ENCODE measurements around the gene SLC22A16.

SLC22A16 gene

DNA sequence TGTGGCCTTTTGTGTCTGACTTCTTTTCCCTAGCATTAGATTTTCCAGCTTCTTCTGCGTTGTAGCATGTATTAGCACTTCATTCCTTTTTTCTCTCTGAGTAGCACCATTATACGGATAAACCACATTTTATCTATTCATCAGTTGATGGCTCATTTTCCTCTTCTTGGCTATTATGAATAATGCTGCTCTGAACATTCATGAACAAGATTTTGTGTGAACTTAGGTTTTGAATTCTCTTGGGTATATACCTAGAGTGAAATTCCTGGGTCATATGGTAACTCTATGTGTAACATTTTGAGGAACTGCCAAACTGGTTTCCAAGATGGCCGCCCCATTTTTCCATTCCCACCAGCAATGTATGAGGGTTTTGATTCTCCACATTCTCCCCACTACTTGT, 28.7 kb downstream of the SLC22A16 start:
- DNase-seq (ENCODE audit: low read depth), result no peak

GRCh38 chr6:110446405-110446804, 30.0 kb downstream of the SLC22A16 start:
- no peak for DNase-seq (ENCODE audit: low read depth)

DNA sequence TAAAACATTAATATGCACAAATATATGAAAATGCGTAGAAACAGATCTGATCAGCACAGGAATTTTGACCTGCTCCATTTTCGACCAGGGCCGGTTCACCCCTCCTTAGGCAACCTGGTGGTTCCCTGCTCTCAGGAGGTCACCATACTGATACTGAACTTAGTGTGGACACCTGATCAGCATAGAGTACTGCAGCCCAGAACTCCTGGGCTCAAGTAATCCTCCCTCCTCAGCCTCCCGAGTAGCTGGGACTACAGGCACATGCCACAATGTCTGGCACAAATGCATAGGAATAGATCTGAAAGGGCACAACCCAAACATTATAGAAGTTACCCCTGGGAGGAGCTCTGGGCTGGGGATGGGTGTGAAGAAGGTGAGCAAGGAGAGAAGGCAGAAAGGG, 36.4 kb downstream of the SLC22A16 start:
- no peak for DNase-seq (ENCODE audit: low read depth)

DNA sequence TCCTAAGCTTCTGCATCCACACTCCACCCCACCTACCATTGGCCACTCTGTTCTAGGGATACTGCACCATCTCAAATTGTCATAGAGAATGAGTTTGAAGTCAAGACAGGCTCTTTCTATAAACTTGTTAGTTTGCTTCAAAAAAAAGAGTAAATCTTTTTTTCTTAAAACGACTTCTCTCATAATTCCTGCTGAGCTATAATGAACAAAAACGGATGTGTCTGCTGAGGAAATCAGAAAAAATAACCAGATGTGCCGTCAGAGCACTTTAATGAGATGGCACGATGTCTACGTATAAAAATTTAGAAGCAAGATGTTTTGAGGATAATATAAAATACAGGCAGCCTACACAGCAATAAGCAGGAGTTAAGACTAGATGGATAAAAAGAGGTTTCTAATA, 37.1 kb downstream of the SLC22A16 start:
- no peak for DNase-seq (ENCODE audit: low read depth)

DNA sequence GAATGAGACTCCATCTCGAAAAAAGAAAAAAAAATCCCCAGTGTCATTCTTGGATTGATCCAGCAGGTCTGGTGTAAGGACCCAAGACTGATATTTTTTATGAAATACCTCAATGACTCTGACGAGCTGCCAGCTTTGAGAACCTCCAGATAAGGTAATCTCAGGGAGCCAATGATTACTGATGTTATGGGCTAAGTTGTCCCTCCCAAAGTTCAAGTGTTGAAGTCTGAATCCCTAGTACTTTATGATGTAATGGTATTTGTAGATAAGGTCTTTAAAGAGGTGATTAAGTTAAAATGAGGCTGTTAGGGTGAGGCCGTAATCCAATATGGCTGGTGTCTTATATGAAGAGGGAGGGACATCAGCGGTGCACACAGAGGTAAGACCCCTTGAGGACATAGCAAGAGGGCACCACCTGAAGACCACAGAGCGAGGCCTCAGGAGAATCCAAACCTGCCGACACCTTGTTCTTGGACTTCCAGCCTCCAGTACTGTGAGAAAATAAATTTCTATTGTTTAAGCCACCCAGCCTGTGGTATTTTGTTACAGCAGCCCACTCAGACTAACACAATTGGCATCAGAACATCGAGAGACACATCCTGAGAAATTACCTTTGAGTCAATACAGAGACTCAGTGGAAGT, 41.3 kb downstream of the SLC22A16 start:
- no peak for DNase-seq (ENCODE audit: low read depth)

GRCh38 chr6:110432285-110432900, 44.0 kb downstream of the SLC22A16 start:
- DNase-seq (ENCODE audit: low read depth), result no peak

- DNase-seq (ENCODE audit: low read depth), result no peak
These were observed 45.7 kb downstream of the SLC22A16 start for GRCh38 chr6:110430741-110431140.

DNA sequence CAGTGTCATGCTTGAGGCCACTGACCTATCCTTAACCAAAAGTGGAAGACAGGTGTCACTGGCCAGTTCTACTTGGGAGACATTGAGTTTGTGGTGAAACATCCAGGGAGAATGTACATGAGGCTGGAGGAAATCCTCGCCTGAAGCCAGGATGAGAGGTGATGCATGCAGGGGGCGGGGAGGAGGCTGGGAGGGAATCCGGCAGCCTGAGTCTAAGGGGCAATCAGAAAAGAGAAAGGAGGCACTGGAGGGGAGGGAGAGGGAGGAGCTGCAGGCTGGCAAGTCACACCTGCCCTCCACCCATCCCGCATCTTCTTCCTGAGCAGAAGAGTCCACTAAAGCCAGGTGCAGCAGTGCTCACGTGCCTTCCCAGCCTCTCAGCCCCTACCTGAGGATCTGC, 46.2 kb downstream of the SLC22A16 start:
- DNase-seq (ENCODE audit: low read depth), result no peak

GRCh38 chr6:110428153-110428552, 48.3 kb downstream of the SLC22A16 start:
- DNase-seq (ENCODE audit: low read depth), result no peak

GRCh38 chr6:110425816-110426215, 50.6 kb downstream of the SLC22A16 start:
- DNase-seq (ENCODE audit: low read depth), result no peak

DNA sequence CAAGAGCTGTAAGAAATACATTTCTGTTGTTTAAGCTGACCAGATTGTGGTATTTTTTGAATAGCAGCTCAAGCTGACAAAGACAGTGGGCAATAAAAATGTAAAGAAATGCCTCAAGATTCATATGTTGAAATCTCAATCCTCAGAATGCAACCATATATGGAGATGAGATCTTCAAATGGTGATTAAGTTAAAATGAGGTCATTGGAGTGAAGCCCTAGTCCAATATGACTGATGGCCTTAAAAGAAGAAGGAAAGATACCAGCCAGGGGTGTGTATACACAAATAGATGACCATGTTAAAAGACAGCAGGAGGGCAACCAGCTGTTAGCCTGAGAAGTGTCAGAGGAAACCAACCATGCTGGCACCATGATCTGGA, 54.0 kb downstream of the SLC22A16 start:
- no peak for DNase-seq (ENCODE audit: low read depth)

DNA sequence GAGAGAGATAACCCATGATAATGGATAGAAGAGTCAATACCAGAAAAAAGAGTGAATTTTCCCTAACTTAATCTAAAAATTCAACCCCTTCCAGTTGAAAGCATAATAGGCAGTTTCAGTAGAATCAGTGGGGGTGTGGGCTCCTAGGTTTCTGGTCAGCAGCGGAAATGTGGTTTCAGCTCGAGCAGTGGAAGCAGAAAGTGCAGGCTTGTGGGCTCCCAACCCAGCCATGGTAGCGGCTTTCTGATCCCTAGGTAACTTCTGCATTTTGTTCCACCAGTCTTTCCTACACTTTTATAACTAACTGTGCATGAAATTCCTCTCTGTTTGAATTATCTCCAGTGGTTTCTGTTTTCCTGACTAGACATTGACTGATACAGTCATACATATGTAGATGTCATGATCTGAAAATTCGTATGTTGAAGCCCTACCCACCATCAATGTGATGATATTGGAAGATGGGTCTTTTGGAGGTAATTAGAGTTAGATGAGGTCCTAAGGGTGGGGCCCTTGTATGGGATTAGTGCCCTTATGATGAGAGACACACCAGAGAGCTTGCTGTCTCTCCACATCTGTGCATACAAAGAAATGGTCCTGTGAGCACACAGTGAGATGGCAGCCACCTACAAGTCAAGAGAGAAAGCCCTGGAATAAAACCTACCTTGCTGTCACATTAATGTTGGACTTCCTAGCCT, 54.5 kb downstream of the SLC22A16 start:
- no peak for DNase-seq (ENCODE audit: low read depth)

- no peak for DNase-seq (ENCODE audit: low read depth)
These were observed 57.2 kb downstream of the SLC22A16 start for GRCh38 chr6:110419028-110419739.

- no peak for DNase-seq (ENCODE audit: low read depth)
These were observed 57.8 kb downstream of the SLC22A16 start for GRCh38 chr6:110418594-110418993.

DNA sequence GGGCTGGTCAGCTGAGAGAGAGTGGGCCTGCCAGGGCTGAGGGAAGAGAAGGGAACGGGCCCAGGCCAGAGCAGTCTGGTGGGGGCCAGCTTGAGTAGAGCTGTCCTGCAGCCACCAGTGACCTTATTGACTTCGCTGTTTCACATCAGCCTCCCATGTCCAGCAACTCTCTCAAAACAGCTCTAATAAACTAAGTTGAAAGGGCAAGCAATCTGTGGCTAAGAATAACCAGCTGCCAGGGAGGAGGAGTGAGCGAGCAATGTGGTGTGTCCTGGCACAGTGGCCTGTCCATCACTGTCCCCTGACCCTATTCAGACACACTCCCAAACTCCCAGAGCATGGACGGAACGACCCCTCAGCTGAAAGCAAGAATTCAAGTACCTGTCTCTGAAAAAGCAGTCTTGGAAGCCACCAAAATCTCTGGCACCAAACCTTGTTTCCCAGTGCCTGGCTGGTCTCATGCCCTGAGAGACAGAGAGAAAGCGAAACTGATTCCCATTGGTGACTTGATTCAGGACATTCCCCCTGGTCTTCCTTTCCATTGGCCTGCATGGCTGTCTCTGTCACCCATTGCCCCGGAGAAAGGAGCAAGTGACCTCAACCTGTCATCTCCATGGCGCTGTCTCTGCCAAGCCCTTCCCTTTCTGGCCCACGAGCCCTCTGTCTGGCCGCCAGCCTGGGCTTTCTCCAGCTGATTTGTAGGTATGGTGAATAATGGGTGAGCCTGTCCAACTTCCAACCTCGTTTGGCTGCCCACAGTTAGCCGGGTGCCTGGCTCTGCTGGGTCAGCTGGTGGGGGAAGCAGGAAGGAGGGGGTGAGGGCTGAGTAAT, 61.1 kb downstream of the SLC22A16 start, which contains the start of gene DDO:
TSS of gene DDO (minus strand) at position 490 of the 831 bp plus-strand sequence. CDS start 2,113 bp downstream, outside the sequence.
- DNase-seq (ENCODE audit: low read depth), result peak; percentile 49

DNA sequence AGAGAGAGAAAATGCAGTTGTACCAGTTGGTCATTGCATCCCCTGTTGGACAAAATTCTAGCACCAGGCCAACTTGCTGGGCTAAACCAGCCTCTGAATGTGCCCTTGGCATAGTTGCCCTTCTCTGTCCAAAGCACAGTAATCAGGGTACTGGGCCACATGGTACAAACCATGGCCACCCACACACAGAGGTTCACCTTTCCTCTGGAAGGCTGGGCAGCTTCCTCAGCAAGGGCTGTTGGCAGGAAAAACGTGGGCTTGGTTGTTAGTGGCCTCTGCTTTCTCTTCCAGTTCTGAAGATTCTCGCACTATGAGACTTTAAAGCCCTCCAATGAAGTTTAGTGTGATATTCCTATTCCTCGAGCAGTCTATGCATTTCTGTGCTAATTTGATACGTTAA, 61.7 kb downstream of the SLC22A16 start:
- DNase-seq (ENCODE audit: low read depth), result no peak

DNA sequence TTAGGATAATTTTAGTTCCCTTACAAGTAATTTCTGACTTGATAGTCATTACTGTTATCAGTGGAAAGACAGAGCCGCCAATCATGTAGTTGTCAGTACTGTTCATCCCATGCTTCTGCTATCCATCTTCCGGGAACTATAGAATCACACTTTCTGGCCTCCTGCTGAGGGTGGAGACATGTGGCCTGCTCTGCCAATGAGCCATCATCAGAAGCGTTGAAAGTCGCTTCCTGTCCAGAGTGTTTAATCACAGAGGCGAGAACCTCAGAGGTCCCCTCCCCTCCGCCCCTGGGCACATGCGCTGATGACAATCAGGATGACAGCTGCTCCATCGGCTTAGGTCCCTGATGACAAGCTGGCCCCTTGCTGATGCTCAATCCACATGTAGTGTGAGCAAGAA, 64.1 kb downstream of the SLC22A16 start:
- no peak for DNase-seq (ENCODE audit: low read depth)

DNA sequence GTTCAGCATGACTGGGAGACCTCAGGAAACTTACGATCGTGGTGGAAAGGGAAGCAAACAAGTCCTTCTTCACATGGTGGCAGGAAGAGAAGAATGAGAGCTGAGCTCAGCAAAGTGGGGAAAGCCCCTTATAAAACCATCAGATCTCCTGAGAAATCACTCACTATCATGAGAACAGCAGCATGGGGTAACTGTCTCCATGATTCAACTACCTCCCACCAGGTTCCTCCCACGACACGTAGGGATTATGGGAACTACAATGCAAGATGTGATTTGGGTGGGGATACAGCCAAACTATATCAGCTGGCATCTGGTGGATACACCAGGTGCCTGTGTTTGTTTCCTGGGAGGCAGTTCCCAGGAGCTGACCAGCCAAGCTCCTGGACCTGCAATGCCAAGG, 65.9 kb downstream of the SLC22A16 start:
- DNase-seq (ENCODE audit: low read depth), result no peak

GRCh38 chr6:110409794-110410193, 66.6 kb downstream of the SLC22A16 start:
- no peak for DNase-seq (ENCODE audit: low read depth)

GRCh38 chr6:110408901-110409300, 67.5 kb downstream of the SLC22A16 start:
- DNase-seq (ENCODE audit: low read depth), result no peak

- DNase-seq (ENCODE audit: low read depth), result no peak
These were observed 71.8 kb downstream of the SLC22A16 start for GRCh38 chr6:110404607-110405006.
